Measurements from ENCODE around the gene ARHGEF11. TPM values are rescaled to one million over a fixed set of nuclear protein-coding genes. Genes with fewer than 3 reads are reported as not detected.
"Not testable (repeated sequence)": the region's sequence is repeated elsewhere in the genome, so short reads cannot be mapped to it uniquely, and the experiment has no call there.

The ARHGEF11 gene
- total RNA-seq, 4 donors from 2014 or later, result 56.7 to 127 (median 89.9) TPM

DNA sequence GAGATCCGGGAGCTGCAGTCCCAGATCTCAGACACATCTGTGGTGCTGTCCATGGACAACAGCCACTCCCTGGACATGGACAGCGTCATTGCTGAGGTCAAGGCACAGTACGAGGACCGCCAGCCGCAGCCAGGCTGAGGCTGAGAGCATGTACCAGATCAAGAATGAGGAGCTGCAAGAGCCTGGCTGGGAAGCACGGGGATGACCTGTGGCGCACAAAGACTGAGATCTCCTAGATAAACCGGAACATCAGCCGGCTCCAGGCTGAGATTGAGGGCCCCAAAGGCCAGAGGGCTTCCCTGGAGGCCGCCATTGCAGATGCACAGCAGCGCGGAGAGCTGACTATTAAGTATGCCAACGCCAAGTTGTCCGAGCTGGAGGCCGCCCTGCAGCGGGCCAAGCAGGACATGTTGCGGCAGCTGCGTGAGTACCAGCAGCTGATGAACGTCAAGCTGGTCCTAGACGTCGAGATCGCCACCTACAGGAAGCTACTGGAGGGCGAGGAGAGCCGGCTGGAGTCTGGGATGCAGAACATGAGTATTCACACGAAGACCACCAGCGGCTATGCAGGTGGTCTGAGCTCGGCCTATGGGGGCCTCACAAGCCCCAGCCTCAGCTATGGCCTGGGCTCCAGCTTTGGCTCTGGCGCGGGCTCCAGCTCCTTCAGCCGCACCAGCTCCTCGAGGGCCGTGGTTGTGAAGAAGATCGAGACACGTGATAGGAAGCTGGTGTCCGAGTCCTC is 28.6 kb upstream of the ARHGEF11 start:
- no peaks in the 10 kb centered on the region for H3K9me3 ChIP-seq
- H3K36me3 ChIP-seq, result no peaks in the 10 kb centered on the region
- no peak overlapping the region for H3K27ac ChIP-seq
- DNase-seq, result peak in 2 of 3 donors; percentile 81 to 83
- H3K4me3 ChIP-seq, result peak overlapping the region in 2 of 4 donors; percentile 28 to 32
- no peaks in the 10 kb centered on the region for H3K27me3 ChIP-seq
- TF ChIP-seq, protein P1, sequence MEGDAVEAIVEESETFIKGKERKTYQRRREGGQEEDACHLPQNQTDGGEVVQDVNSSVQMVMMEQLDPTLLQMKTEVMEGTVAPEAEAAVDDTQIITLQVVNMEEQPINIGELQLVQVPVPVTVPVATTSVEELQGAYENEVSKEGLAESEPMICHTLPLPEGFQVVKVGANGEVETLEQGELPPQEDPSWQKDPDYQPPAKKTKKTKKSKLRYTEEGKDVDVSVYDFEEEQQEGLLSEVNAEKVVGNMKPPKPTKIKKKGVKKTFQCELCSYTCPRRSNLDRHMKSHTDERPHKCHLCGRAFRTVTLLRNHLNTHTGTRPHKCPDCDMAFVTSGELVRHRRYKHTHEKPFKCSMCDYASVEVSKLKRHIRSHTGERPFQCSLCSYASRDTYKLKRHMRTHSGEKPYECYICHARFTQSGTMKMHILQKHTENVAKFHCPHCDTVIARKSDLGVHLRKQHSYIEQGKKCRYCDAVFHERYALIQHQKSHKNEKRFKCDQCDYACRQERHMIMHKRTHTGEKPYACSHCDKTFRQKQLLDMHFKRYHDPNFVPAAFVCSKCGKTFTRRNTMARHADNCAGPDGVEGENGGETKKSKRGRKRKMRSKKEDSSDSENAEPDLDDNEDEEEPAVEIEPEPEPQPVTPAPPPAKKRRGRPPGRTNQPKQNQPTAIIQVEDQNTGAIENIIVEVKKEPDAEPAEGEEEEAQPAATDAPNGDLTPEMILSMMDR (IDR thresholded peaks at IDR 0.05), result peak in 4 of 6 experiments; percentile 48 to 71 (median 64)
- no peak for TF ChIP-seq POLR2A (IDR thresholded peaks at IDR 0.05)
- peaks cover 0 to 8% (median 0%) of the 10 kb centered on the region in 4 donors for H3K4me1 ChIP-seq

DNA sequence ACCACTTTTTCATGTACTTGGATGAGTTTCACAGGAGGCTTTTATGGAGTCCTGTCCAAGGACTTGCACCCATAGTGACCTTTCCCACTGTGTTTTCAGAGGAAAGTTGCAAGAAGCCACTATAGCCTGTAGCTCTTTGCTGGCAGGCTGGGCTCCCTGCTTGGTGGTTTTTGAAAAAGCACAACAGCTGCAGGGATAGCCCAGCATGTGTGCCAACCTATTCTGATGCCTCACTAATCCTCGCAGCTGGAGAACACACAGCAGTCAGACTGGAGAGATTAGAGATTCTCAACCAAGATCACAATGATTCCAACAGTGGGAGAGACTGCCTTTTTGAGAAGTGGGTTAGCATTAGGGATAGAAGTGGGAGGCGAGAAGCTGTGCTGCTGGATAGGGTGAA is 24.1 kb upstream of the ARHGEF11 start:
- peaks cover 0 to 8% (median 0%) of the 10 kb centered on the region in 4 donors for H3K4me1 ChIP-seq
- no peak overlapping the region for H3K27ac ChIP-seq
- H3K27me3 ChIP-seq, result no peaks in the 10 kb centered on the region
- no peak for DNase-seq
- H3K9me3 ChIP-seq, result no peaks in the 10 kb centered on the region
- no peaks in the 10 kb centered on the region for H3K36me3 ChIP-seq
- no peak for TF ChIP-seq POLR2A (IDR thresholded peaks at IDR 0.05)
- TF ChIP-seq, protein P1 (IDR thresholded peaks at IDR 0.05), result no peak
- no peak overlapping the region for H3K4me3 ChIP-seq

DNA sequence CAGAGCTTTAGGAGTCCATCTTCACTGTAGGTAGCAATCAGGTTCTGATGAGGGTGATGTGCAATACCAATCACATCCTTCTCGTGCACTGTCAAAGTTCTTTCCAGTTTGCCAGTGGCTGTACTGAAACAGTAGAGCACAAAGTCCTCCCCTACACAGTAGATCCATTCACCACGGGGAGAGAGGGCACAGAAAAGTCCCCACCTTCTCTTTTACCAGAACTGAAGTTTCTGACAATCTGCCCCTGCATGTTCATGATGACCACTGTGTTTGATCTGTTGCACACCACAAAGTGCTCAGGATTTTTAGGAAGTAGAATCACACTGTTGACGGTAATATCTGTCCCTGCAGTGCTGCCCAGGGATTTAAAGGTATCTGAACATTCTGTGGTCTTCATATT is 13.7 kb upstream of the ARHGEF11 start:
- H3K4me3 ChIP-seq, H3K27me3 ChIP-seq, DNase-seq, H3K27ac ChIP-seq, H3K36me3 ChIP-seq, H3K4me1 ChIP-seq, H3K9me3 ChIP-seq: not testable (repeated sequence)

DNA sequence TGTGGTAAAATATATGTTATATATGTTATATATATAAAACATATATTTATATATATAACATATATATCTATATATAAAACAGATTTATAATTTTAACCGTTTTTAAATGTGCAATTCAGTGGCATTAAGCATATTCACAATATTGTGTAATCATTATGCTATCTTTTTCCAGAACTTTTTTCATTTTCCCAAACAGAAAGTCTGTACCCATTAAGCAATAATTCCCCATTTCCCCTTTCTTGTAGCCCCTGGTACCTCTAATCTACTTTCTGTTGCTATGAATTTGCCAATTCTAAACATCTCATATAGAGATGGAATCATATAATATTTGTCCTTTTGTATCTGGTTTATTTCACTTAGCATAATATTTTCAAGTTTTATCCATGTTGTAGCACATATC is 10.7 kb upstream of the ARHGEF11 start:
- Histone ChIP-seq H3K4me1 (no peaks in the 10 kb centered on the region), H3K27ac (no peak overlapping the region), H3K36me3 (no peaks in the 10 kb centered on the region), H3K4me3 (no peak overlapping the region), H3K27me3 (no peaks in the 10 kb centered on the region), H3K9me3 (peaks cover 0 to 4% (median 0%) of the 10 kb centered on the region in 4 donors)
- DNase-seq, result no peak
- TF ChIP-seq, protein P1 (IDR thresholded peaks at IDR 0.05), result no peak
- no peak for TF ChIP-seq POLR2A (IDR thresholded peaks at IDR 0.05)

DNA sequence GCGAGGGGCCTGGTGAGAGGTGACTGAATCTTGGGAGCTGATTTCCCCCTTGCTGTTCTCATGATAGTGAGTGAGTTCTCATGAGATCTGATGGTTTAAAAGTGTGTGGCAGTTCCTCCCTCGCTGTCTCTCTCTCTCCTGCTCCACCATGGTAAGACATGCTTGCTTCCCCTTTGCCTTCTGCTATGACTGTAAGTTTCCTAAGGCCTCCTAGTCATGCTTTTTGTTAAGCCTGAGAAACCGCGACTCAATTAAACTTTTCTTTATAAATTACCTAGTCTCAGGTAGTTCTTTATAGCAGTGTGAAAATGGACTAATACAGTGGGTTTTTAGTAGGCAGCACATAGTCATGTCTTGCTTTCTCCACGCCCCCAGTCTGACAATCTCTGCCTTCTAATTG is 10.2 kb upstream of the ARHGEF11 start:
- H3K27me3 ChIP-seq, H3K36me3 ChIP-seq, H3K9me3 ChIP-seq, DNase-seq, H3K27ac ChIP-seq, H3K4me1 ChIP-seq, H3K4me3 ChIP-seq: not testable (repeated sequence)

DNA sequence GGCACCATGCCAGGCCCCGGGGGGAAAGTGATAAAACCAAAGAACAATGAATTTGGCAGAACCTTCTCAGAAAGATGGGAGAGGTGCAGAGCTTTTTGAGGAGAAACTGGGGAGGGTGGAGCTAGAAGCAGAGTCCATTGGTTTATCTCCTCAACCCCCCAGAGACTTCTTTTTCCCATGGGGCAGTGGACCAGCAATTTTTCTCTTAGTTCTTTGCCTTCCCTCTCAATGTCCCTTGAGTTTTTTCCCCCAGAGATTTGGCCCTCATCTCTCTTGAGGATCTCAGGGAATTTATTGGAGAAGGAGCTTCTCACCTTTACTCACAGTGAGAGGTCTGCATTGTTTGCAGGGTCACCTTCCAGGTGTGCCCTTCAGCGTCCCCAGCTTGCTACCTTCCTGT is 5.3 kb upstream of the ARHGEF11 start:
- Histone ChIP-seq H3K27me3 (no peaks in the 10 kb centered on the region), H3K4me1 (no peaks in the 10 kb centered on the region), H3K36me3 (no peaks in the 10 kb centered on the region), H3K27ac (no peak overlapping the region), H3K9me3 (no peaks in the 10 kb centered on the region), H3K4me3 (no peak overlapping the region)
- no peak for TF ChIP-seq POLR2A (IDR thresholded peaks at IDR 0.05)
- TF ChIP-seq, protein P1 (IDR thresholded peaks at IDR 0.05), result no peak
- no peak for DNase-seq

DNA sequence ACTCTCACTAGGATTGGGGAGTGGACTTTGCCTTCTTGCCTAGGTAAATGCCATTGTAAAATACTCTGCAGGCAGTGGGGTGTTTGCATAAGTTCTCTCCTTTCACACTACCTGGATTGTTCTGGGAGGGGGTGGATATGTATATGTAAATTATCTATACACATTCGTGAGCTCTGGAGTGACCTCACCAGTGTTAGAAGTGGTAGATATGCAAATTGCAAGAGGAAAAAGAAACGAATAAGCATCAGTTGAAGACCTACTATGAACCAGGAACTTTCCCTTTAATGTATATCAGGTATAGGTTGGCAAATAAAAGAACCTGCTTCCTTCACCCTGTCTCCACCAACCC is 1.5 kb upstream of the ARHGEF11 start:
- TF ChIP-seq, protein P1 (IDR thresholded peaks at IDR 0.05), result no peak
- no peak for TF ChIP-seq POLR2A (IDR thresholded peaks at IDR 0.05)
- no peak overlapping the region for H3K27ac ChIP-seq
- H3K4me3 ChIP-seq, result no peak overlapping the region
- H3K27me3 ChIP-seq, result no peaks in the 10 kb centered on the region
- no peaks in the 10 kb centered on the region for H3K9me3 ChIP-seq
- DNase-seq, result no peak
- peaks cover 0 to 22% (median 4%) of the 10 kb centered on the region in 4 donors for H3K4me1 ChIP-seq
- H3K36me3 ChIP-seq, result no peaks in the 10 kb centered on the region

All from Peyer's patch (tissue), 4 donors.